Keratinocyte (primary cell): ENCODE measurements around the gene PGS1. TPM values are rescaled to one million over a fixed set of nuclear protein-coding genes. Genes with fewer than 3 reads are reported as not detected.

Experiments
- DNase-seq: peaks from one replicate; pipeline ENCODE4 v3.0.0-alpha.2; 2011; ENCODE audit warnings: low read depth, missing footprints, low spot score
- FAIRE-seq: peaks from 2 replicates; lab custom pipeline; 2011; peaks lifted over from hg19 to GRCh38; lab: Jason Lieb, UNC
- H2AFZ ChIP-seq: 2 replicates; pipeline ENCODE4 v1.6.0; 2012; ENCODE audit warnings: low read length, control low read depth, inconsistent platforms; ENCODE audit not compliant: control insufficient read depth
- H3K27ac ChIP-seq: 2 replicates; pipeline ENCODE4 v1.5.1; 2011; ENCODE audit warnings: low read length; ENCODE audit not compliant: control insufficient read depth, insufficient read depth
- H3K27me3 ChIP-seq: 3 replicates; pipeline ENCODE4 v1.6.0; 2011; ENCODE audit warnings: low read length; ENCODE audit not compliant: control insufficient read depth, insufficient read depth; ENCODE audit errors: extremely low read depth
- H3K36me3 ChIP-seq, 2 experiments: 2 replicates in 1 of 2; 3 replicates in 1 of 2; pipeline ENCODE4 v1.5.1; 2011; ENCODE audit warnings: low read length in 2 of 2, mild to moderate bottlenecking in 1 of 2; ENCODE audit not compliant: control insufficient read depth in 2 of 2, insufficient read depth in 2 of 2; ENCODE audit errors: extremely low read depth in 1 of 2
- H3K4me1 ChIP-seq: 3 replicates; pipeline ENCODE4 v1.5.1; 2011; ENCODE audit warnings: low read length; ENCODE audit not compliant: control insufficient read depth, insufficient read depth; ENCODE audit errors: extremely low read depth
- H3K4me2 ChIP-seq: 3 replicates; pipeline ENCODE4 v1.6.0; 2011; ENCODE audit warnings: low read depth, low read length; ENCODE audit not compliant: control insufficient read depth, insufficient read depth; ENCODE audit errors: extremely low read depth
- H3K4me3 ChIP-seq, 3 experiments: fragments of 200-600 bp in 1 of 3; sonication (generic) in 1 of 3; 2 replicates in 2 of 3; 3 replicates in 1 of 3; pipeline ENCODE4 v1.5.1; 2011 to 2016; ENCODE audit warnings: low read length in 3 of 3, mild to moderate bottlenecking in 3 of 3, control low read depth in 2 of 3, inconsistent platforms in 1 of 3, low read depth in 1 of 3, mixed read lengths in 1 of 3, mixed run types in 1 of 3, moderate library complexity in 1 of 3; ENCODE audit not compliant: control insufficient read depth in 2 of 3, insufficient read depth in 2 of 3; ENCODE audit errors: extremely low read depth in 1 of 3
- H3K79me2 ChIP-seq: 2 replicates; pipeline ENCODE4 v1.6.0; 2012; ENCODE audit warnings: low read length; ENCODE audit not compliant: control insufficient read depth, insufficient read depth
- H3K9ac ChIP-seq: 3 replicates; pipeline ENCODE4 v1.6.0; 2011; ENCODE audit warnings: low read length; ENCODE audit not compliant: control insufficient read depth, insufficient read depth; ENCODE audit errors: extremely low read depth
- H3K9me1 ChIP-seq: 3 replicates; pipeline ENCODE4 v1.6.0; 2011; ENCODE audit warnings: low read length; ENCODE audit not compliant: control insufficient read depth, insufficient read depth; ENCODE audit errors: extremely low read depth
- H3K9me3 ChIP-seq: 2 replicates; pipeline ENCODE4 v1.5.1; 2012; ENCODE audit warnings: low read depth, low read length; ENCODE audit not compliant: control insufficient read depth
- H4K20me1 ChIP-seq: 3 replicates; pipeline ENCODE4 v1.6.0; 2011; ENCODE audit warnings: low read length; ENCODE audit not compliant: control insufficient read depth, insufficient read depth; ENCODE audit errors: extremely low read depth
- EZH2 ChIP-seq: IDR thresholded peaks from one replicate; pipeline ENCODE4 v1.6.1; 2012; ENCODE audit warnings: inconsistent platforms, mild to moderate bottlenecking, low read length, moderate library complexity
- dilution Hi-C: fragments of 300-500 bp; cut with MboI; formaldehyde crosslinking; loops from one replicate; pipeline ENCODE4 v1.7.0; 2020; ENCODE audit warnings: low sequenced_read_pairs; ENCODE audit not compliant: extremely low pct_ligation_motif_present
- polyA plus RNA-seq, 5 experiments: library from polyadenylated mRNA; depleted of rRNA in 3 of 5; stranded (reverse) in 3 of 5; stranded (forward) in 1 of 5; unstranded in 1 of 5; fragments of >200 nt; gene quantifications; 1 replicate in 1 of 5; 2 replicates in 3 of 5; 3 replicates in 1 of 5; pipeline versions ENCODE4 v1.2.1 to v1.2.3, GENCODE V29; 2011 to 2012; ENCODE audit warnings: missing spikeins in 2 of 5, low read depth in 1 of 5, low replicate concordance in 1 of 5
- TF ChIP-seq, protein P1 (sequence below), 3 experiments: IDR thresholded peaks in 1 of 3; conservative IDR thresholded peaks in 1 of 3; optimal IDR thresholded peaks in 1 of 3; 2 replicates in 2 of 3; 3 replicates in 1 of 3; pipeline versions ENCODE3 to v1.5.1; 2011; ENCODE audit warnings: low read length in 3 of 3, mild to moderate bottlenecking in 3 of 3, moderate library complexity in 2 of 3, control low read depth in 1 of 3, inconsistent platforms in 1 of 3; ENCODE audit not compliant: insufficient read depth in 2 of 3; ENCODE audit errors: extremely low read depth in 1 of 3

PGS1 gene
- polyA plus RNA-seq, 1 donor (not counting 4 experiments of a cell fraction or from before 2014, with no cell fraction given): 19.6 TPM

DNA sequence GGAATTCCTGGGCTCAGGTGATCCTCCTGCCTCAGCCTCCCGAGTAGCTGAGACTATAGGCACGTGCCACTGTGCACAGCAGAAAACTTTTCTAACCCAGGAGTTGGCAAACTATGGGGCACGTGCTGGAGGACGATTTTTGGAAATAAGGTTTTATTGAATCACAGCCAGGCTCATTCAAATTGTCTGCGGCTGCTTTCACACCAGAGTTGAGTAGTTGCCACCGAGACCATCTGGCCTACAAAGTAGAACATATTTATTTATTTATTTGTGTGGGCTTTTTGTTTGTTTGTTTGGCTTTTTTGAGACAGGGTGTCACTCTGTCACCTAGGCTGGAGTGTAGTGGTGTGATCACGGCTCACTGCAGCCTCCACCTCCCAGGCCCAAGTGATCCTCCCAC, 7.4 kb upstream of the PGS1 start:
- Histone ChIP-seq H3K9ac (no peak overlapping the region), H3K9me1 (peaks cover 6% of the 10 kb centered on the region), H3K79me2 (no peaks in the 10 kb centered on the region), H3K36me3 (no peaks in the 10 kb centered on the region), H3K9me3 (no peaks in the 10 kb centered on the region), H4K20me1 (no peaks in the 10 kb centered on the region), H3K4me1 (peaks cover 19% of the 10 kb centered on the region), H3K27me3 (peaks cover 6% of the 10 kb centered on the region), H3K4me3 (no peak overlapping the region), H3K27ac (no peak overlapping the region), H3K4me2 (no peak overlapping the region), H2AFZ (no peak overlapping the region)
- FAIRE-seq: no peak
- dilution Hi-C loops: no loop called here
- TF ChIP-seq, protein P1, sequence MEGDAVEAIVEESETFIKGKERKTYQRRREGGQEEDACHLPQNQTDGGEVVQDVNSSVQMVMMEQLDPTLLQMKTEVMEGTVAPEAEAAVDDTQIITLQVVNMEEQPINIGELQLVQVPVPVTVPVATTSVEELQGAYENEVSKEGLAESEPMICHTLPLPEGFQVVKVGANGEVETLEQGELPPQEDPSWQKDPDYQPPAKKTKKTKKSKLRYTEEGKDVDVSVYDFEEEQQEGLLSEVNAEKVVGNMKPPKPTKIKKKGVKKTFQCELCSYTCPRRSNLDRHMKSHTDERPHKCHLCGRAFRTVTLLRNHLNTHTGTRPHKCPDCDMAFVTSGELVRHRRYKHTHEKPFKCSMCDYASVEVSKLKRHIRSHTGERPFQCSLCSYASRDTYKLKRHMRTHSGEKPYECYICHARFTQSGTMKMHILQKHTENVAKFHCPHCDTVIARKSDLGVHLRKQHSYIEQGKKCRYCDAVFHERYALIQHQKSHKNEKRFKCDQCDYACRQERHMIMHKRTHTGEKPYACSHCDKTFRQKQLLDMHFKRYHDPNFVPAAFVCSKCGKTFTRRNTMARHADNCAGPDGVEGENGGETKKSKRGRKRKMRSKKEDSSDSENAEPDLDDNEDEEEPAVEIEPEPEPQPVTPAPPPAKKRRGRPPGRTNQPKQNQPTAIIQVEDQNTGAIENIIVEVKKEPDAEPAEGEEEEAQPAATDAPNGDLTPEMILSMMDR (optimal IDR thresholded peaks at IDR 0.05 in 1 of 3, IDR thresholded peaks at IDR 0.05 in 1 of 3, conservative IDR thresholded peaks at IDR 0.05 in 1 of 3; ENCODE audit: extremely low read depth in 1 of 3, insufficient read depth in 2 of 3, low read length in 3 of 3): no peak
- no peak for TF ChIP-seq EZH2
- DNase-seq: no peak

DNA sequence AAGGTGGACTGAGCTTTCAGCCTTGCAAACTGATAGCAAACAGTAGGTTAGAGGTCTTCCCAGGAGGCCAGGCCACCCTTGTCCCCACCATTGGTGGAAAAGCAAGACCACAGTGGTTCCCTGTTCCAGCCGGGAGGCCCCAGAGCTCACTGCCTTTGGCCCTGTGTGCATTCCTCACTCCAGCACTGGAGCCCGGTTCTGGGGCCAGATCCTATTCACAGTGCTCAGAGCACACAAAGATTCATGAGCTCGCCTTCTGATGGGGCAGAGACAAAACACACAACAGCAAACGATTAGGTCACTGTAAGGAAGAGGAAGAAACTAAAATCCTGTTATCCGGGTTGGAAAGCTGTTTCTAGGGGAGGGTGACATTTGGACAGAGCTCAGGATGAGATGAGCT, 5.6 kb upstream of the PGS1 start:
- no peak for TF ChIP-seq EZH2
- TF ChIP-seq, protein P1 (optimal IDR thresholded peaks at IDR 0.05 in 1 of 3, IDR thresholded peaks at IDR 0.05 in 1 of 3, conservative IDR thresholded peaks at IDR 0.05 in 1 of 3; ENCODE audit: extremely low read depth in 1 of 3, insufficient read depth in 2 of 3, low read length in 3 of 3): no peak
- DNase-seq: no peak
- no peaks in the 10 kb centered on the region for H3K27me3 ChIP-seq
- H3K9me3 ChIP-seq: no peaks in the 10 kb centered on the region
- peaks cover 6% of the 10 kb centered on the region for H3K9me1 ChIP-seq
- no peak overlapping the region for H3K27ac ChIP-seq
- H3K4me3 ChIP-seq: no peak overlapping the region
- no peak overlapping the region for H3K9ac ChIP-seq
- no peaks in the 10 kb centered on the region for H4K20me1 ChIP-seq
- no peaks in the 10 kb centered on the region for H3K36me3 ChIP-seq
- no peaks in the 10 kb centered on the region for H3K79me2 ChIP-seq
- FAIRE-seq: no peak
- no peak overlapping the region for H3K4me2 ChIP-seq
- dilution Hi-C loops: no loop called here
- H3K4me1 ChIP-seq: peaks cover 32% of the 10 kb centered on the region
- no peak overlapping the region for H2AFZ ChIP-seq
